ENCODE results near the gene RAB1A.

The RAB1A gene

DNA sequence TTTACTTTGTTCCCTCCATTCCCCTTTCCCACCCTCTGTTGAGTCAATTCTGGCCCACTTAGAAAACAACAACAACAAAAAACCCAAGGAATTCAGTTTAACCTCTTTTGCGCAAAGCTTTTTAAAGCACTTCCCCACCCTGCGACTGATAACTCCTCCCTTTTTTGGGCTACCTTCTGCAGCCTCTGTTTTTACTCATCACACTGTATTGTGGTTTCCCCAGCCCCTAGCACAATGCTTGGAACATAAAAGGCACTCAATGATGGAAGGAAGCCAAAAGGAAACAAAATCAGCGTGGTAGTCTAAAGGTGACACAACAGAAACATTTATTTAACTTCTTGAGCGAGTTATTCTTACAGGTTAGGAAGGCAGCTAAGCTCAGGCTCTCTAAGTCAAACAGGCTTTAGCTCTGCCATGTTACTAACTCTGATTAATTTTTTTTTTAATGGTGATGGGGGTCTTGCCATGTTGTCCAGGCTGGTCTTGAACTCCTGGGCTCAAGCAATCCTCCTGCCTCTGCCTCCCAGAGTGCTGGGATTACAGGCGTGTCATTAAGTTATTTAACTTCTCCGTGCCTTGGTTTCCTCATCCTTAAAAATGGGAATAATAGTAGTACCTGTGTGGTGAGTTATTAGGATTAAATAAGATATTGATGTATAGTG lies 72.4 kb downstream of the RAB1A start:
- DNase-seq: peak; percentile 76

DNA sequence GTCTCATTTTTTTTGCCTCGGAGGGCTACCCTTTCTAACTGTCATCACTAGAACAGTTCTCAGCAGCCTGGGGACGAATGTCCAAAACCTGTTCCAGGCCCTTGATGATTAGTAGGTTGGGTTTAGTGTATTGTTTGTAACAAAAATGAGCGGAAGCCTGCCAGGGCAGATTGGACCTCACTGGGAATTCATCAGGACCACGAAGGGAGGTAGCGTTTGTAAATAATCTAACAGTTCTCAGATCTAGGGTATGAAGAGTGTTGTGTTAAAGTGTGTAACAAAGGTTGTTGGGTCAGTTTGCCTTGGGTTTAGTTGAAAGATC lies 72.9 kb downstream of the RAB1A start:
- DNase-seq: no peak

DNA sequence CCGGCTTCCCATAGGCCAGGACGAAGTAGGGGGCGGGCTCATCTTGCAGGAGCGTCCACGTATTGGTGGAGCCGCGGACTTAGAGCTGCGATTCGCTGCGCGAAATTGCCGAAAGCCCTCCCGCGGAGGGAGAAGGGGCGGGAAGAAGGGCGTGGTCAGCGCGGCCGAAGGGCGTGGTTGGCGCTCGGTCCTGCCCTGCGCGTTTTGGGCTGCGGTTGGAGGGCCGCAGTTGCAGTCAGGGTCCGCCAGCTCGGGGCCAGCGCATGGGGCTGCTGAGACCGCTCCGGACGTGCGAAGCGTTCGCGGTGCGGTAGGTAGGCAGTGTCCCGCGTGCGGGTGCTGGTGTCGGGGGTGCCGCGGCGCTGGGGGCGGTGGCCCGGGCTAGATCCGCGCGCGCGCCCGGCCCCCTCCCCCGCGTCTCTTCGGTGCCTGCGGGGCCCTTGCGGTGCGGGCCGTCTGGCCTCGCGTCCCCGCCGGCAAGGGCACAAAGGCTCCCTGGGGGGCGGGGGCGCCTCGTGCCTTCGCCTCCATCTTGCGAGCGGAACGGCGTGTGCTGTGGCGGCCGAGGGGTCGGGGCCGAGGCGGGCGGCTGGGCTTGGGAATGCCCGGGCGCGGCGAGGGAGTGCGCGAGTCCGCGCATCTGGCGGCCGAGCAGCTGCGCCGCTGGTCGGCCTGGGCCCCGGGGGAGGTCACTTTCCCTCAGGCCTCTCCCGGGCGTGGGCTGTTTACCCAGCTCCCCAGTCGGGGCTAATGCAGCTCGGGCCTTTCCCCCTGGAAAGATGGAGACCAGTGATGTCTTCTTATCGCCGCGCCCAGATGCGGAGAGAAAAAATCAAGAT lies 73.5 kb downstream of the RAB1A start, which contains the start of gene CEP68:
TSS of gene CEP68 (plus strand) at position 202 of the 839 bp plus-strand sequence. CDS start 13,029 bp downstream, outside the sequence.
- DNase-seq: peak; percentile 99

DNA sequence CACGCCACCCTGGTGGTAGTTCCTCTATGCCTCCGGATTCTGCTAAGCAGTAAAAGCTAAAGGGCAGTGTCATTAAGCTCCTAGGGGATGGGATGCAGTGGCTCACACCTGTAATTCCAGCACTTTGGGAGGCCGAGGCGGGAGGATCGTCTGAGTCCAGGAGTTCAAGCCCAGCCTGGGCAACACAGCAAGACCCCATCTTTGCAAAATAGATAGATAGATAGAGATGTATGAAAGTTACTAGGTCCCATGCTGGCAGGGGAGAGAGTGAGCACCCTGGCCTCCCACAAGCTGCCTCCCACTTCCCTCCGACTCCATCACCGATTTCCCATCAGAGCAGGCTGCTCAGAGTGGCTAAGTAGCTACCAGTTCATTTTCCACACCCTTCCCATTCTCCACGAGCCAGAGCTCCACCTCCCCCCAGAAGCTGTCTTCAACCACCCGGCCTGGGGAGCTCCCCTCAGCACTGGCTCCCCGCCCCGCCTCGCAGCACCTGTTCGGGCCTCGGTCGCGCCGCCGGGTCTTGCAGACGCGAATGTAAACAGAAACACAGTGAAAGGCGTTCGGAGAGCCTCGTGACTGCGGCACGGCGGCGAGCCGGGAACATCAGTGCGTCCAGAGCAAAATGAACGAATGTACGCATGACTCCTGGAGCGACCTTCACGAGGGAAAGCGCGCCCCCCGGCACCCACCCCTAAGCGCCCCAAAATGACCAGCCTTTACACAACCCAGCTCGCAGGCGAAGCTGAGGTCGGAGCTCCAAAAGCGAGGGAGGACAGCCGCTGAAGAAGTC lies 74.3 kb downstream of the RAB1A start:
- DNase-seq: peak; percentile 37

DNA sequence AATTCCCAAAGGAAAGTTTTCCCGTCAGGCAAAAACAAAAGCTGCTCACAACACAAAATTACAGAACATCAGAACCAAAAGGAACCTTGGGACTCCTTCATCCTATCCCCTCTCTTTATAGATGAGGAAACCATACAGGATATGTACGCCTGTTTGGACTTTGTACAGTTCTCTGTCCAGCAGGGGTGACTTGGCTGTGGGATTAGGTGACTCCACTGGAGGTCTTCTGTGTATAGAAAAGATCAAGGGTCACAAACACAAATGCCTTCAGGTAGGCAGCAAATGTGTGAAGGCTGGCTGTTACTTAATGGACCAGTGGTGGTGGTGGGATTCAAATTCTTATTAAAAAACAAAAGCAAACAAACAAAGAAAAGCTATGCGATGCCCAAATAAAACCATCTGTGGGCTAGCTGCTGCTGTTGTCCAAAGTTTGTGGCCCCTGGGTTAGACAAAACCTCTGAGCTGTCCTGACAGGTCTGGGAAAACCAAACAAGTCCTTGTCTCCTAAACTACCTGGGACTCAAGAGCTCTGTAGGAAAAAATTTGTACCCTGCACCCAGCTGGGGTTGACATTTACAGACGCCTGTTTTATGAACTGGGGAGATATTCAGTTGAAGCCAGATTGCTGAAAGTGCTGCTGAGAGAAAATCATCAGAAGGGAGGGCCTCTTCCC lies 75.0 kb downstream of the RAB1A start:
- DNase-seq: no peak

DNA sequence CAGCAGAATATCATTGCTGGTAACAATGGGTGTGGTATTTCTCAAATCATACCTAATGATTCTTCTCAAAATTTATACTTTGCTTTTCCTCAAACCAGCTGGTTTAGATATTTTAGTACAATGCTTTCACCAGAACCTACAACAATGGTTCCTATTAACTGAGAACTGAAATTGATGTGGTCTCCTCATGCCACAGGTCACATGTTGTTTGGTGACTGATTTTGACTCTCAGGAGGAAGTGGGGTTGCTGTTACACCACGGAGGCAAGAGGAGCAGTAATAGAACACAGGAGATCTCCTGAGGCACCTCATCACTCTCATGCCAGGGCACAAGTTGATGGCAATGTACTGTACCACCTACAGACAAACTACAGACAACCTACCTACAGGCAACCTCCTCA lies 76.7 kb downstream of the RAB1A start:
- DNase-seq: peak; percentile 84

DNA sequence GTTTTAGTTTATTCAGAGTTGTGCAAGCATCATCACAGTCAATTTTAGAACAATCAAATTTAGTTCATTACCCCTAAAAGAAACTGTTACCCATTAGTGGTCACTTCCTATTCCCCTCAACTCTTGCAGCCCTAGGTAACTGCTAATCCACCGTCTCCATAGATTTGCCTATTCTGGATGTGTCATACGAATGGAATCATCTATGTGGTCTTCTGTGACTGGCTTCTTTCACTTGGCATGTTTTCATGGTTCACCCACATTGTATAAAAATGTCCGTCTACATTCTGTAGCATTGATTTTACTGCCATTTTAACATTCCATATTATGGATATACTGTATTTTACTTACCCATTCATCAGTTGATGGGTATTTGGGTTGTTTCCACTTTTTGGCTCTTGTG lies 79.0 kb downstream of the RAB1A start:
- no peak for DNase-seq

DNA sequence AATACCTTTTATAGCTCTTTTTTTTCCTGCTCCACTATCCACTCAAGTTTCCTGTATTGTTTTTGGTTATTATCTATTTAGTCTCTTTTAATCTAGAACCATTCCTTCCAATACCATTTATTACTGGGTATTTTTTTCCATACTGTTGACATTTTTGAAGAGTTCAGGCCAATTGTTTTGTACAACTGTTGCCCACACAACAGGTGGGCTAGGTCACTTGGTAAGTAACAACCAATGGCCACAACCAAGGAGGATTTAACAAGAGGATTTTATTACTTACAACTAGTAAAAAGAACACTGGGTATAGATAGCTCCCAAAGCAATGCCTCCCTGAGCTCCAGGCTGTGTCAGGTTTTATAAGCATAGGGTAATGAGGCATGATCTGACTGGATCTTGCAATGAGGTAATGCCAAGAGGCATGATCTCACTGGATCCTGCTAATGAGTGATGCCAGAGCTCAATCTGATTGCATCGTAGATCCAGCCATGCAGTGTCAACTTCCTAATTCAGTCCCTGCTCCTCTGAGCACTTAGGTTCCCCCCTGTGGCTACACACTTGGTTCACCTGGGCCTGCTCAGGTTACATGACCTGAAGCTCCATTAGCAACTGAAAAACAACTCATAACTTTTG lies 80.8 kb downstream of the RAB1A start:
- peak; percentile 47 for DNase-seq

DNA sequence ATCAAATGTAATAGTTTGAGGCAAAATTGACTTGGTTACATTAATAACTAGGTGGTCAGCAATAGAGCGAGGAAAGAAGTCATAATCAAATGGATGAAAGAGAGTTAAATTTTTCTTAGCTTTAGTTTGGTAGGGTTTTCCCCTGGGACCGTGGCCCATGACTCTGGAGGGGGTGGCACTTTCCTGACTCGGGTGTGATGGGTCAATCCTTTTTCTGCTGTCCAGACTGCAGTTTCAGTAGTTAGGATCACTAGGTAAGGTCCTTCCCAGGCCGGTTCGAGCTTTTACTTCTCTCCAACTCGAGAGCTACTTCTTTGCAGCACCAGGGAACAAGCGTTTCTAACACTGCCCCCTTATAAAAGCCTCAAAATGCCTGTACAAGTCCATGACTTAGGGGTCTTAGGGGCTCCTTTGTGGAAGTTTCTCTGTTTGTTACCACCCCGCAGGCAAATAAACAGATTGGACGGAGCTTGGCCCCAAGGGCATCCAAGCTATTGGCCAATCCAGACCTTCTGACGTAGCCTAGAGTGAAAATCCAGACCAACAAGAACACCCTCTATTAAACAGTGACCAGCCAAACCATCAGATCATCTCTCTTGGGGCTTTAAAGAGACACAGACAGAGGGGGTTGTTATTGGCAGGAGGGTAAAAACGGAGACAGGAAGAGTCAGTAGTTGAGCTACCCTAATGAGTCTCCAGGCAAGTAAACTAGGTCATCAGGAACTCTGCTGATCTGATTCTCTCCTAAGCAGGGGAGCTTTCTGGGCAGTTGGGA lies 83.1 kb downstream of the RAB1A start:
- no peak for DNase-seq

DNA sequence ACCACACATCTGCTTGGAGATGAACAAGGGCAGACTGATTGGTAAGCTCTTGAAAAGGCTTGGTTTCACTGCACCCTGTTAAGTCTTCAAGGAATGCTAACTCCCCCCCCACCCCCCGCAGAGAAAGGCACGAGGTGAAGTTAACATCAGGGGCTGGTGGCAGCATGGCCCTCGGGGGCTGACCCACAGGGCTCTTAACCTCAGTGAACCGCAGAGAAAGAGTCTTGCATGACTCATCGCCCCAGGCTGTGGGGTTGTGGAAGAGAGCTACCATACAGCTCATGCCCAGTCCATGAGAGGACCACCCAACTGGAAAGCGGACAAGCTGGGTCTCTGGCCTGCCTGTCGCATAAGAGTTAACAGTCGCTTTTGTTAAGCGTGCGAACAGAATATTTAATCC lies 84.3 kb downstream of the RAB1A start:
- DNase-seq: no peak

DNA sequence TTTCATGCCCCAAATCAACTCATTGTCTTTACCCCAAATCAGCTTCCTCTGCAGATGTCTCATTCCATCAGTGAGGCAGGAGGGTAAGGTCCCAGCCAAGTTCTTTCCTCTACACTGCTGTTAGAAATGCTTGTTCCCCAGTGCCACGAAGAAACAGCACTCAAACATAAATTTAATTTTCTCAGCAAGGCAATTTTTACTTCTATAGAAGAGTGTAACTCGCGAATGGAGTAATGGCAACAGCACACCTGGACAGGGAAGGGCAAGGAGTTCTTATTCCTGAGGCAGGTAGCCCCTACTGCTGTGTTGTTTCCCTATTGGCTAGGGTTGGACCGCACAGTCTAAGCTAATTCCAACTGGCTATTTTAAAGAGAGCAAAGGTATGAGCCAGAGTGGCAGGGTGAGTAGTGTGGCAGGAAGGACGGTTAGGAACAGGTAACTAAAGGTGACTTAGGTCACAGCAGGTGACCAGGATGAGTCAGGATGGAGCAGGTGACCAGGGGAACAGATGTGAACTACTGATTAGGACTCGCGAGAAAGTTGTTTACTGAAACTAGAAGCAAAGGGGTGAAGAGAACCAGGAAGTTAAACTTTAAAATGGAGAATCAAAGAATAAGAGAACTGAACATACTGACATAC lies 85.7 kb downstream of the RAB1A start:
- DNase-seq: no peak

DNA sequence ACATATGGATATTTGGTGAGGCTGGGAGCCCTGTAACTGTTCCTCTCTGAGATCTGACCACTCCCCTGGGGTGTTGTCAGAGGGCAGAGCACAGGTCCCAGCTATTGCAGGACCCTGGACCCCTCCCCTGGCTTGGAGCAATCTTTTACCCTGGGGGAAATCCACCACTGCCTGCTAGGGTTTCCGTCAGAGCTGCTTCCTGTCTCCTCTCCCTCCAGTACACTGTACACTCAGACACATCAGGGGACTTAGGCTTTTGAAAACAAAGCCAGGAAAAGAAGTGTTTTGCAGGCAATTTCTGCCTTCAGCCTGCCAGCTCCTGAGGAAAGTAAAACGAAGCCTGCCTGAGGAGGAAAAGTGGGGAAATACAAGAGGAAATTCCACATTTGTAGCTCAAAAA lies 86.9 kb downstream of the RAB1A start:
- DNase-seq: no peak

DNA sequence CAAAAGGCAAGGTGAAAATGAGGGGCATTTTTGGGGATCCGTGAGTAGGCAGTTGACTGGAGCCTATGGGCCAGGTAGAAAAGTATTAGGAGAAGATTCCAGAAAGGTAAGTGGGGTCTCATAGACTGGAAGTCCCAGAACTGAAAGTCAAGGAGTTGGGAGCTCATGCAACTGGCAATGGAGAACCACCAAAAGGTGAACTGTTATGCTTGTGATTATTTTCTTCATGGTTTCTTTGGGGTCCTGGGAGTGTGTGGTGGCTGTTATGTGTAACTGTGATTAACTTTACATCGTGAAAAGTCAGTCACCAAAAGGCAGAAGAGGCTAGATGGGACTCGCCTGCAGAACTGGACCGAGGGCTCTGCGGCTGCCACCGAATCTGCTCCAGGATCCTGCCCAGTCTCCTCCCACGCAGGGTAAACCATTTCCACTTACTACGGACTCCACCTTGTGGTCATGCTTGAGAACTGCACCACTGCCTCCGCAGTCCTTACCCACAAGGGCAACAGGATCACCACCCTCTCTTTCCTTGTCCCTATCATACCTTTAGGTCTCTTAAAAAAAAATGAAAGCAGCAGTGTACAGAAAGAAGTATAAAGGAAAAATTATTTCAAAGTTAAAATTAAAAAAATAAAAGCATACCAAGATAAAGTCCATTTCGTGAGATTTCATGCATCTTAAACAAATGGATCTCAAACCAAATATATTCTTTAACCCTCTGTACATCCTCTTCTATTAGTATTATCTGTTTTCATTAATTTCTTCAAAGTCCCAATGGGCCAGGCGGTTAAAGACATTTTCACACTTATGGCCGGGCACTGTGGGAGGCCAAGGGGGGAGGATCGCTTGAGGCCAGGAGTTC lies 89.3 kb downstream of the RAB1A start:
- peak; percentile 94 for DNase-seq

DNA sequence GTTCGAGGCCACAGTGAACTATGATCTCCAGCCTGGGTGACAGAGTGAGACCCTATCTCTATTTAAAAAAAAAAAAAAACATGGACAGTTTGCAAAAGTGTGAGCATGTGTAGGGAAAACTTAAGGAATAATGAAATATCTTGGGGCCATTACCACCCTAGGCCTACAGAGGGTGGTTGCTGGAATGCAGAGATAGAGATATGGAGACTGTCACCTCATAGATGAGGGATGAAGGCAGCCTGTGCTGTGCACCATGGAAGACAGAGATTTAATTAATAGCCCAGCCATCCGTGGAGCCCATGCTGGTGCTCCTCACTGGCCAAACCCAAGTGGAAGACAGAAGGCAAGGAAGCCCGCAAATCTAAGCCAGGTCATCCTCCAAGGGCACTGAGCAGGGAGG lies 90.3 kb downstream of the RAB1A start:
- no peak for DNase-seq

DNA sequence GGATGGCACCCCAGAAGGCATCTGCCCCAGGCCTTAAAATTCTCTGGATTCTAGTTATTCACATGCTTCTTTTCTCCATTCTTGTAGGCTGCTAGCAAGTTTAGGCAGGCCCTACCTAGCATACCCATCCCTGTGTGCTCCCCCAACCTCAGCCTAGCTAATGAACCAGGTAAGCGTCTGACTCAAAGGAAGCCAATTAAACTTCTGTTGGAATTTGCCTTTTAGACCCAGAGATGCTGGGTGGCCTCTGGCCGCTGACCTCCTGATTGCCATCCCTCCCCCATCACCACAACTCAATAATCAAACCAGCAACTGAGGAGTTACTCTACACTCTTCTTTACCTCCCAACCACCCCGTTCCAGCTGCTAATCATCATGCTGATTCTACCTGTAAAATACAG lies 92.7 kb downstream of the RAB1A start:
- no peak for DNase-seq

All from suppressor macrophage treated with lipopolysaccharide for 4 hours (primary cell).